Measurements from ENCODE around the gene S100Z. TPM values are rescaled to one million over a fixed set of nuclear protein-coding genes. Genes with fewer than 3 reads are reported as not detected.

Gene S100Z
- total and polyA plus RNA-seq, 2 donors (not counting 1 experiment from before 2014, with no cell fraction given), result 1.0 to 2.4 TPM

DNA sequence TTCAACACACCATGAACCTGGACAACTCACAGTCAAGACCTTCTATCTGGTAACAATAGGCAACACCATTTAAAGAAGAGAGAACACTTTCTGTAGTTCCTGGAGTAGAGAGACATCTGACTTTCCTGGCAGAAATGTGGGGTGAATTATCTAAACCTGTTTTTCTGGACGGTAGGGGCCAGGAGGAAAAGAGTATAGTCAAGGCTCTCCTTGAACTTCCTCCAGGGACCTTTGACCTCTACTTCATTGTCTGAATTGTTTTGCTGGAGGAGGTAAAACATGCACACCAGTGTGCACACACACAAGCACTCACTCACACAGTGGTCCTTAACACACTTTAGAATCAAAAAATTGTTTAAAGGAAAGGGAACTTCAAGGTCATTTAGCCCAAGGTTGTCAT, 13.2 kb downstream of the S100Z start:
- Histone ChIP-seq H4K20me1 (ENCODE audit: control insufficient read depth, insufficient read depth, low read length, poor library complexity, severe bottlenecking) (no peaks in the 10 kb centered on the region), H3K27ac (ENCODE audit: low read length in 2 of 2) (no peak overlapping the region), H3K9me3 (ENCODE audit: control extremely low read depth in 1 of 3, control insufficient read depth in 2 of 3, insufficient read depth in 1 of 3, low read length in 2 of 3) (no peaks in the 10 kb centered on the region), H3K79me2 (ENCODE audit: control insufficient read depth, insufficient read depth, low read length) (no peaks in the 10 kb centered on the region), H3K4me3 (ENCODE audit: control extremely low read depth in 1 of 5, extremely low read depth in 1 of 5, insufficient read depth in 1 of 5, low read depth in 2 of 5, low read length in 4 of 5) (no peak overlapping the region), H3K36me3 (replicated peaks in 1 of 2; ENCODE audit: control extremely low read depth in 1 of 2, control insufficient read depth in 1 of 2, extremely low read depth in 1 of 2, insufficient read depth in 2 of 2, low read length in 1 of 2) (no peaks in the 10 kb centered on the region), H3K4me2 (replicated peaks; ENCODE audit: low read depth, low read length, poor library complexity, severe bottlenecking) (no peak overlapping the region), H3K27me3 (replicated peaks in 1 of 4; ENCODE audit: control extremely low read depth in 1 of 4, control insufficient read depth in 3 of 4, insufficient read depth in 4 of 4, low read length in 3 of 4) (no peaks in the 10 kb centered on the region), H3K9ac (ENCODE audit: low read length) (no peak overlapping the region), H2AFZ (ENCODE audit: insufficient read depth, low read depth, low read length, poor library complexity, severe bottlenecking) (no peak overlapping the region), H3K4me1 (ENCODE audit: control insufficient read depth in 2 of 2, insufficient read depth in 2 of 2, low read length in 2 of 2) (peaks cover 0 to 2% of the 10 kb centered on the region in 2 donors)
- no peaks in the 10 kb centered on the region for H3K9me3 Mint-ChIP-seq (ENCODE audit: insufficient read depth)
- H3K27me3 Mint-ChIP-seq, result no peaks in the 10 kb centered on the region
- no peak overlapping the region for H3K27ac Mint-ChIP-seq
- DNase-seq, result no peak
- intact Hi-C loops (cut with micrococcal nuclease), result loop anchor here (10.0 kb wide), 1 partner anchor 282 kb away; no protein-coding TSS in a partner anchor
- H3K4me1 Mint-ChIP-seq, result no peaks in the 10 kb centered on the region
- TF ChIP-seq CTCF (IDR thresholded peaks at IDR 0.05) (no peak), EZH2 (IDR thresholded peaks at IDR 0.05; ENCODE audit: borderline replicate concordance, insufficient read depth, low read depth, low read length, poor library complexity, severe bottlenecking) (no peak)
- no peak overlapping the region for H3K4me3 Mint-ChIP-seq
- ChIA-PET POLR2A (no interaction called here), CTCF (no interaction called here)
- WGBS (ENCODE audit: insufficient coverage), result no CpG with 5 or more reads among the region's 1 CpG
- ATAC-seq (ENCODE audit: low read depth), result no peak

GRCh38 chr5:76866503-76866902, 16.7 kb downstream of the S100Z start:
- H3K9ac ChIP-seq (ENCODE audit: low read length), result no peak overlapping the region
- H3K27me3 Mint-ChIP-seq, result no peaks in the 10 kb centered on the region
- H2AFZ ChIP-seq (ENCODE audit: insufficient read depth, low read depth, low read length, poor library complexity, severe bottlenecking), result no peak overlapping the region
- no peaks in the 10 kb centered on the region for H3K9me3 Mint-ChIP-seq (ENCODE audit: insufficient read depth)
- no peaks in the 10 kb centered on the region for H3K27me3 ChIP-seq (replicated peaks in 1 of 4; ENCODE audit: control extremely low read depth in 1 of 4, control insufficient read depth in 3 of 4, insufficient read depth in 4 of 4, low read length in 3 of 4)
- CTCF ChIA-PET, result interaction anchor here (1.4 to 2.2 kb wide), 2 partner anchors 9 to 211 kb away, joined by 4 to 15 read pairs; no protein-coding TSS in a partner anchor
- intact Hi-C loops (cut with micrococcal nuclease), result loop anchor here (5.0 to 10.0 kb wide), 2 partner anchors 278 to 1406 kb away; no protein-coding TSS in a partner anchor
- H3K4me1 Mint-ChIP-seq, result no peaks in the 10 kb centered on the region
- H3K27ac Mint-ChIP-seq, result no peak overlapping the region
- POLR2A ChIA-PET, result no interaction called here
- no peak overlapping the region for H3K4me2 ChIP-seq (replicated peaks; ENCODE audit: low read depth, low read length, poor library complexity, severe bottlenecking)
- DNase-seq (no peak), ATAC-seq (ENCODE audit: low read depth) (no peak)
- H3K27ac ChIP-seq (ENCODE audit: low read length in 2 of 2), result no peak overlapping the region
- H3K36me3 ChIP-seq (replicated peaks in 1 of 2; ENCODE audit: control extremely low read depth in 1 of 2, control insufficient read depth in 1 of 2, extremely low read depth in 1 of 2, insufficient read depth in 2 of 2, low read length in 1 of 2), result no peaks in the 10 kb centered on the region
- no peak overlapping the region for H3K4me3 ChIP-seq (ENCODE audit: control extremely low read depth in 1 of 5, extremely low read depth in 1 of 5, insufficient read depth in 1 of 5, low read depth in 2 of 5, low read length in 4 of 5)
- WGBS (ENCODE audit: insufficient coverage), result no CpG with 5 or more reads among the region's 2 CpGs
- no peaks in the 10 kb centered on the region for H3K79me2 ChIP-seq (ENCODE audit: control insufficient read depth, insufficient read depth, low read length)
- H3K9me3 ChIP-seq (ENCODE audit: control extremely low read depth in 1 of 3, control insufficient read depth in 2 of 3, insufficient read depth in 1 of 3, low read length in 2 of 3), result no peaks in the 10 kb centered on the region
- H4K20me1 ChIP-seq (ENCODE audit: control insufficient read depth, insufficient read depth, low read length, poor library complexity, severe bottlenecking), result no peaks in the 10 kb centered on the region
- H3K4me3 Mint-ChIP-seq, result no peak overlapping the region
- H3K4me1 ChIP-seq (ENCODE audit: control insufficient read depth in 2 of 2, insufficient read depth in 2 of 2, low read length in 2 of 2), result peaks cover 0 to 2% of the 10 kb centered on the region in 2 donors
- TF ChIP-seq EZH2 (IDR thresholded peaks at IDR 0.05; ENCODE audit: borderline replicate concordance, insufficient read depth, low read depth, low read length, poor library complexity, severe bottlenecking) (no peak), CTCF (IDR thresholded peaks at IDR 0.05) (no peak)
